Measurements from ENCODE around the gene ESYT3.

The ESYT3 gene

GRCh38 chr3:138461246-138461645 is 26.8 kb downstream of the ESYT3 start:
- TF ChIP-seq, protein P1, sequence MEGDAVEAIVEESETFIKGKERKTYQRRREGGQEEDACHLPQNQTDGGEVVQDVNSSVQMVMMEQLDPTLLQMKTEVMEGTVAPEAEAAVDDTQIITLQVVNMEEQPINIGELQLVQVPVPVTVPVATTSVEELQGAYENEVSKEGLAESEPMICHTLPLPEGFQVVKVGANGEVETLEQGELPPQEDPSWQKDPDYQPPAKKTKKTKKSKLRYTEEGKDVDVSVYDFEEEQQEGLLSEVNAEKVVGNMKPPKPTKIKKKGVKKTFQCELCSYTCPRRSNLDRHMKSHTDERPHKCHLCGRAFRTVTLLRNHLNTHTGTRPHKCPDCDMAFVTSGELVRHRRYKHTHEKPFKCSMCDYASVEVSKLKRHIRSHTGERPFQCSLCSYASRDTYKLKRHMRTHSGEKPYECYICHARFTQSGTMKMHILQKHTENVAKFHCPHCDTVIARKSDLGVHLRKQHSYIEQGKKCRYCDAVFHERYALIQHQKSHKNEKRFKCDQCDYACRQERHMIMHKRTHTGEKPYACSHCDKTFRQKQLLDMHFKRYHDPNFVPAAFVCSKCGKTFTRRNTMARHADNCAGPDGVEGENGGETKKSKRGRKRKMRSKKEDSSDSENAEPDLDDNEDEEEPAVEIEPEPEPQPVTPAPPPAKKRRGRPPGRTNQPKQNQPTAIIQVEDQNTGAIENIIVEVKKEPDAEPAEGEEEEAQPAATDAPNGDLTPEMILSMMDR (IDR thresholded peaks at IDR 0.05; ENCODE audit: borderline replicate concordance, insufficient read depth, low read depth, low read length): no peak
- no peak overlapping the region for H3K4me3 ChIP-seq (ENCODE audit: low read depth, low read length)

DNA sequence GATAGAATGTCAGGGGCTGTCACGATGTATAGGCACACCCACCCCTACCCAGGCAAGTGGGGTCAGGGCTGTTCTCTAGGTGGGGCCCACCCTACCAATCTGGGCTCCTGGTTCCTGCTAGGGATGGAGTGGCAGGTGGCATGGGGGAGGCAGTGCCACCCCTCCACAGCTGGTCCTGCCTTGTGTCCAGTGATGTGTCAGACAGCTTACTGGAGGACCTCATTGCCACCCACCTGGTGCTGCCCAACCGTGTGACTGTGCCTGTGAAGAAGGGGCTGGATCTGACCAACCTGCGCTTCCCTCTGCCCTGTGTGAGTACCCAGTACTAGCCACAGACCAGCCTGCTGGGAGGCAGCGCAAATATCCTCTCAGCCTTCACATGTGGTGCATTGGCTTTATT is 27.5 kb downstream of the ESYT3 start:
- no peak overlapping the region for H3K4me3 ChIP-seq (ENCODE audit: low read depth, low read length)

DNA sequence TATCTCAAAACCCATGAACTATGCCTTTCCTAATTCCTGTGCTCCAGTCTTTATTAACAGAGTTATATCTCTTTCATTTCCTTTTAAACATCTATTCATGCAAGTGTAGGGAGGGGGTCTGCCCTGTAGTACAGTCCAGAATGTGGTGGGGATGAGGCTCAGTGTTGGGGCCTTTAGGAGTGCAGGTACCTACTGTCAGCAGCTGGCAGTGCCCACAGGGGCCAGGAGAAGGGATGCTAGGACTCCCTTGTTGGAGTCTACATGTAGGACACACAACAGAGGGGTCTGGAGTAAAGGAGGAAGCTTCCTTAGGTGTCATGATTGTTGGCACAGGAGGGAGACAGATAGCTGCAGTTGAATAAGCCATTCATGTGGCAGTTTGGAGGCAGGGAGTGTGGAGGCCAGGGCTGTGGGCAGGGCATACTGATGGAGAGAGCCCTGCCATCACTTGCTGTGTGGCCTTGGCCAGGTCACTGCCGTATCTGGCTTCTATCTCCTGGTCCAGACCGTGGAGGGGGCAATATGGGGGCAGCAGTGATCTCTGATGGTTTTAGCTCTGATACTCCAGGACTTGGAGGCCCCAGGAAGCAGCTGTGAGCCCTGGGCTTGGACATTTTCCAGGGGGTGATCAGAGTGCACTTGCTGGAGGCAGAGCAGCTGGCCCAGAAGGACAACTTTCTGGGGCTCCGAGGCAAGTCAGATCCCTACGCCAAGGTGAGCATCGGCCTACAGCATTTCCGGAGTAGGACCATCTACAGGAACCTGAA is 29.5 kb downstream of the ESYT3 start:
- no peak overlapping the region for H3K4me3 ChIP-seq (ENCODE audit: low read depth, low read length)
- TF ChIP-seq, protein P1 (IDR thresholded peaks at IDR 0.05; ENCODE audit: borderline replicate concordance, insufficient read depth, low read depth, low read length): no peak

More for the DNA sequence above, 27.5 kb downstream of the ESYT3 start:
- TF ChIP-seq, protein P1 (IDR thresholded peaks at IDR 0.05; ENCODE audit: borderline replicate concordance, insufficient read depth, low read depth, low read length): no peak

DNA sequence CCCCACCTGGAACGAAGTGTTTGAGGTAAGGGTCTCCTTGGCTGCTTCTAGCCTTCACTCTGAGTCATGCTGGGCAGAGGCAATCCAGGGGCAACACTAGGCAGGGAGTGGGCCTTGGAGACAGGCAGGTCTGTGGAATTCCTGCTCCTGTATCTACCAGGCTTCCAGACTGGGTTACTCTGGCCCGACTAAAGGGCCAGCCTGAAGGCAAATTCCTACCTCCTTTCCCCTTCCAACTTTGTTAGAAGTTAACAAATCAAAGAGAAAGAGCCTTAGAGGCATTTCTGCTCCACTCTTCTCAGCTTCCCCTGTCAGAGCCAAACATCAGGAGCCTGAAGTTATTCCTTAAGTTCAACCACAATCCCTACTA is 30.1 kb downstream of the ESYT3 start:
- TF ChIP-seq, protein P1 (IDR thresholded peaks at IDR 0.05; ENCODE audit: borderline replicate concordance, insufficient read depth, low read depth, low read length): no peak
- no peak overlapping the region for H3K4me3 ChIP-seq (ENCODE audit: low read depth, low read length)

DNA sequence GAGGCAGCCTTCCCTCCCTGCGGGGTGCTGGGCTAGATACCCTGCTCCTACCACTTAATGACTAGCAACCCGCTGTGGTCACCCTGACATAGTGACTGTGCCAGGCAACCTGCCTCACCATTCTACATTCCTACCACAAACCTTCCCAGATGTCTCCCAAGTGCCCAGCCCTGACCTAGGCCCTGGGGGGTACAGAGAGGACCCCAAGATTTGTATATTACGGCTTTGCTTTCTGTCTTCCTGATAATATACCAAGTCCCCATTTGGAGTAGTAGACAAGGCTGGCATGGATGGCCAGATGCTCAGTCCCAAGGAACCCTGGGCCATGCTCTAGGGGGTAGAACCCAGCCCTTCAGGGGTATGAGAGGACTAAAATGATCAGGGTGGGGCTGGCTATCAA is 31.0 kb downstream of the ESYT3 start:
- no peak overlapping the region for H3K4me3 ChIP-seq (ENCODE audit: low read depth, low read length)
- TF ChIP-seq, protein P1 (IDR thresholded peaks at IDR 0.05; ENCODE audit: borderline replicate concordance, insufficient read depth, low read depth, low read length): no peak

- TF ChIP-seq, protein P1 (IDR thresholded peaks at IDR 0.05; ENCODE audit: borderline replicate concordance, insufficient read depth, low read depth, low read length): no peak
- H3K4me3 ChIP-seq (ENCODE audit: low read depth, low read length): no peak overlapping the region
Observed at GRCh38 chr3:138465925-138466324, 31.5 kb downstream of the ESYT3 start.

DNA sequence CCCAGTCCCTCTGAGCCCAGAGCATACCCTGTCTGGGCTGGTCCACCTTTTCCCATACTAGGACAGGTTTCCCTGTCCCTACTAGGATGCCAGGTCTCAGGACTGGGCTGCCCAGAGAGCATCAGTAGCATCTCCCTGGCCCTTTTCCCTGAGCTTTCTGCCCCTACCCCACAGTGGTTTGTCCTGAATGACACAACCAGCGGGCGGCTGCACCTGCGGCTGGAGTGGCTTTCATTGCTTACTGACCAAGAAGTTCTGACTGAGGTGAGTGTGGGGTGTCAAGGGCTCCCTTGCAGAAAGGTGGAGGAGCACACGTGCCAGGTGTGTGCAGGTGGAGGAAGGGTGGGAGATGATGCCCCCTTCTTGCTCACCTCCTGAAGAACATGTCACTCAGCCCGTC is 33.5 kb downstream of the ESYT3 start:
- no peak overlapping the region for H3K4me3 ChIP-seq (ENCODE audit: low read depth, low read length)
- TF ChIP-seq, protein P1 (IDR thresholded peaks at IDR 0.05; ENCODE audit: borderline replicate concordance, insufficient read depth, low read depth, low read length): no peak
